ENCODE data around the gene TIPRL.

DNA sequence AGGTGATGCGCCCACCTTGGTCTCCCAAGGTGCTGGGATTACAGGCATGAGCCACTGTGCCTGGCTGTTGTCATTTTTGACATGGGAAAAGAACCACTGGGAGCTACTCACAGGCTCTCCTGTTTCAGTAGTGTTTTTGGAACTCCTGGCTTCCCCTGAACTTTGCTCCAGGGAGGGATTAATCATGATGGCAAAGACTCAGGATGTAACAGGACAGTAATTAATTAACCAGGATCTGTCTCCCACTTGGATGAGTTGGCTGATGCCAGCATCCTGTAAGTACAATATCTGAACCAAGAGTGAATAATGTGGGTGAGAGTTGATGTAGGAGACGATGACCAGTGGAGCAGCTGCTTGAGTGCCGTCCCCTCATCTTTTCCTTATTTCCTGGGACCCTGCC lies 51.9 kb downstream of the TIPRL start:
- TF ChIP-seq, protein P1, sequence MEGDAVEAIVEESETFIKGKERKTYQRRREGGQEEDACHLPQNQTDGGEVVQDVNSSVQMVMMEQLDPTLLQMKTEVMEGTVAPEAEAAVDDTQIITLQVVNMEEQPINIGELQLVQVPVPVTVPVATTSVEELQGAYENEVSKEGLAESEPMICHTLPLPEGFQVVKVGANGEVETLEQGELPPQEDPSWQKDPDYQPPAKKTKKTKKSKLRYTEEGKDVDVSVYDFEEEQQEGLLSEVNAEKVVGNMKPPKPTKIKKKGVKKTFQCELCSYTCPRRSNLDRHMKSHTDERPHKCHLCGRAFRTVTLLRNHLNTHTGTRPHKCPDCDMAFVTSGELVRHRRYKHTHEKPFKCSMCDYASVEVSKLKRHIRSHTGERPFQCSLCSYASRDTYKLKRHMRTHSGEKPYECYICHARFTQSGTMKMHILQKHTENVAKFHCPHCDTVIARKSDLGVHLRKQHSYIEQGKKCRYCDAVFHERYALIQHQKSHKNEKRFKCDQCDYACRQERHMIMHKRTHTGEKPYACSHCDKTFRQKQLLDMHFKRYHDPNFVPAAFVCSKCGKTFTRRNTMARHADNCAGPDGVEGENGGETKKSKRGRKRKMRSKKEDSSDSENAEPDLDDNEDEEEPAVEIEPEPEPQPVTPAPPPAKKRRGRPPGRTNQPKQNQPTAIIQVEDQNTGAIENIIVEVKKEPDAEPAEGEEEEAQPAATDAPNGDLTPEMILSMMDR (IDR thresholded peaks at IDR 0.05), result no peak
- TF ChIP-seq POLR2A (IDR thresholded peaks at IDR 0.05), result no peak

Measured in esophagus squamous epithelium (tissue), 4 donors.